A673 (cell line): Measurements from ENCODE around the gene STX18. TPM values are rescaled to one million over a fixed set of nuclear protein-coding genes. Genes with fewer than 3 reads are reported as not detected.

Experiments used
- BruUV-seq: library from RNA; stranded (reverse); fragments of 400-500 nt; replicated peaks from 2 replicates; lab custom pipeline; 2021; lab: Mats Ljungman, UMichigan
- CTCF ChIA-PET: fragments of 300-600 bp; sonication (Branson Sonifier 250); formaldehyde crosslinking; loops from one replicate; lab custom pipeline; 2022; ENCODE audit warnings: antibody characterized with exemption; lab: Charles Lee
- POLR2A ChIA-PET: fragments of 300-600 bp; sonication (Branson Sonifier 250); formaldehyde crosslinking; loops from one replicate; lab custom pipeline; 2022; ENCODE audit warnings: antibody characterized with exemption; ENCODE audit not compliant: low non-redundant PET; lab: Charles Lee
- DNase-seq: peaks from one replicate; pipeline ENCODE4 v3.0.0-alpha.2; 2015; ENCODE audit warnings: low spot score
- H3K27ac ChIP-seq: fragments of 200-600 bp; sonication (generic); 2 replicates; pipeline ENCODE4 v1.5.1; 2016; ENCODE audit warnings: mixed run types, low read depth, mild to moderate bottlenecking, mixed read lengths, antibody characterized with exemption, low read length; ENCODE audit not compliant: poor library complexity, severe bottlenecking
- H3K27me3 ChIP-seq: fragments of 200-600 bp; sonication (generic); replicated peaks from 2 replicates; pipeline ENCODE4 v1.6.1; 2017; ENCODE audit warnings: mixed run types, low read depth, mild to moderate bottlenecking, mixed read lengths, antibody characterized with exemption, low read length; ENCODE audit not compliant: insufficient read depth, poor library complexity
- H3K36me3 ChIP-seq: fragments of 200-600 bp; sonication (generic); 2 replicates; pipeline ENCODE4 v1.6.1; 2016; ENCODE audit warnings: mixed run types, mild to moderate bottlenecking, mixed read lengths, antibody characterized with exemption, low read length; ENCODE audit not compliant: insufficient read depth, poor library complexity, severe bottlenecking
- H3K4me1 ChIP-seq: fragments of 200-600 bp; sonication (generic); 2 replicates; pipeline ENCODE4 v1.6.1; 2017; ENCODE audit warnings: mixed run types, mild to moderate bottlenecking, mixed read lengths, antibody characterized with exemption, low read length; ENCODE audit not compliant: insufficient read depth, poor library complexity, severe bottlenecking
- H3K4me3 ChIP-seq: fragments of 200-600 bp; sonication (generic); 2 replicates; pipeline ENCODE4 v1.5.1; 2016; ENCODE audit warnings: low read depth, mixed run types, mild to moderate bottlenecking, mixed read lengths, low read length; ENCODE audit not compliant: poor library complexity, severe bottlenecking
- H3K9me3 ChIP-seq: fragments of 200-600 bp; sonication (generic); 2 replicates; pipeline ENCODE4 v1.6.1; 2016; ENCODE audit warnings: mixed run types, low read depth, mild to moderate bottlenecking, mixed read lengths, antibody characterized with exemption, low read length; ENCODE audit not compliant: poor library complexity, severe bottlenecking
- EZH2 ChIP-seq: fragments of 200-600 bp; sonication (generic); IDR thresholded peaks from 2 replicates; pipeline ENCODE4 v1.6.1; 2017; ENCODE audit warnings: borderline replicate concordance, low read depth, mild to moderate bottlenecking, mixed read lengths, antibody characterized with exemption, low read length; ENCODE audit not compliant: poor library complexity, severe bottlenecking
- intact Hi-C: fragments of 100-400 bp; cut with micrococcal nuclease; formaldehyde crosslinking; loops from one replicate; pipeline ENCODE4 v1.10.0; 2022; ENCODE audit not compliant: unreplicated experiment
- total RNA-seq: library from RNA; stranded (reverse); gene quantifications from 2 replicates; pipeline ENCODE4 v1.2.3, GENCODE V29; 2021
- TF ChIP-seq, protein P1 (sequence below): fragments of 300-800, 200-600 bp; sonication (generic); conservative IDR thresholded peaks from 2 replicates; pipeline ENCODE4 v1.5.1; 2017; ENCODE audit warnings: low read depth, mild to moderate bottlenecking, antibody characterized with exemption, low read length, moderate library complexity, mixed read lengths

Gene STX18
- total RNA-seq, 1 experiment from 2014 or later, result 34.3 TPM

DNA sequence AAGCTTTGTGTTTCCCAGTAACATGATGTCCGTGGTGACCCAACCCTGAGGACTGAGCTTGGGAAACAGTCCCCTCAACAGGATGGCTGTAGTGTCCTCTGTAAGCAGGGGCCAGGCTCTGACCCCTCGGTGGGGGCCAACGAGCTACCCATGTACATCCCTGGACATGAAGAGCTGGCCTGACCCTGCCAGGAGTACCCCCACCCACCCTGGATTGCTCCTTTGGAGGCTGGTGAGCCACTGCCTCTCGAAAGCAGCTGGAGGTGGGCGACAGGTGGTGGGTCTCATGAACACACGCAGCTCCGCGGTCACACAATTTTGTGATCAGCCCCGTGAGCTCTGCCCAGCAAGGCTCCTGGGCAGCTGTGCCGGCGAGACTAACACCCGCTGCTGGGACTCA is 121.4 kb downstream of the STX18 start:
- intact Hi-C loops, result no loop called here
- H3K4me3 ChIP-seq, result no peak overlapping the region

DNA sequence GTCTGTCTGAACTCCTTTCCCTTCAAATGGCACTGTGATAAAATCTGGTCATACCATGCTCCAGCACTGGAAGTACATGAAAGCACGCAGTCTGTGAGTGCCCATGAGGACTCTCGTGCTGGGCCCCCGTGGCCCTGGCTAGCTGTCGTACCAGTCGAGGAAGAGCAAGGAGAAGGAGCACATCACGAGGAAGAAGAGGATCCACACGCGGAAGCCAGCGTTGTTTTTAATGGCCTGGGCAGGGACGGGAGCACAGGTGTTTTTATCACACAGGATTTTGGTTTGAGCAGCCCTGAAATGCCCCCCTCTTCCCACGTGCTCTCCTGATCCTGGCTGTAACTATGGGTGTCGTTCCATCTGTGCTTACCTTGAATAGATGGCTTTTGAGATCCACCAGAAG is 122.0 kb downstream of the STX18 start:
- H3K4me3 ChIP-seq, result no peak overlapping the region
- H3K9me3 ChIP-seq, result no peaks in the 10 kb centered on the region
- no peak overlapping the region for H3K27ac ChIP-seq
- TF ChIP-seq EZH2, result no peak
- TF ChIP-seq, protein P1, sequence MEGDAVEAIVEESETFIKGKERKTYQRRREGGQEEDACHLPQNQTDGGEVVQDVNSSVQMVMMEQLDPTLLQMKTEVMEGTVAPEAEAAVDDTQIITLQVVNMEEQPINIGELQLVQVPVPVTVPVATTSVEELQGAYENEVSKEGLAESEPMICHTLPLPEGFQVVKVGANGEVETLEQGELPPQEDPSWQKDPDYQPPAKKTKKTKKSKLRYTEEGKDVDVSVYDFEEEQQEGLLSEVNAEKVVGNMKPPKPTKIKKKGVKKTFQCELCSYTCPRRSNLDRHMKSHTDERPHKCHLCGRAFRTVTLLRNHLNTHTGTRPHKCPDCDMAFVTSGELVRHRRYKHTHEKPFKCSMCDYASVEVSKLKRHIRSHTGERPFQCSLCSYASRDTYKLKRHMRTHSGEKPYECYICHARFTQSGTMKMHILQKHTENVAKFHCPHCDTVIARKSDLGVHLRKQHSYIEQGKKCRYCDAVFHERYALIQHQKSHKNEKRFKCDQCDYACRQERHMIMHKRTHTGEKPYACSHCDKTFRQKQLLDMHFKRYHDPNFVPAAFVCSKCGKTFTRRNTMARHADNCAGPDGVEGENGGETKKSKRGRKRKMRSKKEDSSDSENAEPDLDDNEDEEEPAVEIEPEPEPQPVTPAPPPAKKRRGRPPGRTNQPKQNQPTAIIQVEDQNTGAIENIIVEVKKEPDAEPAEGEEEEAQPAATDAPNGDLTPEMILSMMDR, result no peak
- intact Hi-C loops, result no loop called here
- POLR2A ChIA-PET, result no interaction called here
- no peaks in the 10 kb centered on the region for H3K27me3 ChIP-seq
- DNase-seq, result no peak
- H3K36me3 ChIP-seq, result no peaks in the 10 kb centered on the region
- CTCF ChIA-PET, result no interaction called here
- H3K4me1 ChIP-seq, result no peaks in the 10 kb centered on the region
- no TSS peak for BruUV-seq

More for the DNA sequence above, 121.4 kb downstream of the STX18 start:
- Histone ChIP-seq H3K4me1 (no peaks in the 10 kb centered on the region), H3K9me3 (no peaks in the 10 kb centered on the region), H3K36me3 (no peaks in the 10 kb centered on the region), H3K27ac (no peak overlapping the region), H3K27me3 (no peaks in the 10 kb centered on the region)
- ChIA-PET POLR2A (no interaction called here), CTCF (no interaction called here)
- BruUV-seq, result no TSS peak
- DNase-seq, result no peak
- TF ChIP-seq, protein P1, result no peak
- no peak for TF ChIP-seq EZH2

DNA sequence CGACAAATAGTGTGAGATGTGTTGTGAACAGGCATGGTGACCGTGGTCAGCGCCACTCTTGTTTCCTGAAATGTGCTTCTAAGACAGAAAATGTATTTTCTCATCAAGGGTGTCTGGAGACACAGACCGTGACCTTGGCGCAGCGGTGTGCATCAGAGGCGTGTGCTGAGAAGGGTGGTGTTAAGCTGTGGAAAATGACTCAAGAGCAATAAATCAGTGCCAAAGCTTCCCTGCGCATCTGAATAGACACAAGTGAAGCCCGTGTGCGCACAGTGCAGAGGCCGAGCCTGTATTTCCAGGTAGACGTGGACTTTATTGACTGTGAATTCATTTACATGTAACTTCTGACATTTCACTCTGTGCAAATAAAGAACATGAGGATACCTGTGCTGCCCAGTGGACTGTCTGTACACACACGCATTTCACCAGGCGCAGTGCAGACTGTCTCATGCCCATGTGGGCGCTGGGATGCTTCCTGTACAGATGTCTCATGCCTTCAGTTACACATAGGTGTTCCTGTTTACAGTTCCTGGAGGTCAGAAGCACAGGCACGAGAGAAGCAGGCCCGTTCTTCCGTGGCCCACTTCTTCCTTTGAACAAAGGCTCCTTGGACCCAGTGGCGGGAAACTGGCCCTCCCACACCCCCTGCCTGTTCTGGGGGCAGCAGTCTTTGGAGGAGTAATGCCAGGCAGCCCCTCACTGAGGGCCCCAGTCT is 123.0 kb downstream of the STX18 start:
- intact Hi-C loops, result no loop called here
- BruUV-seq, result no TSS peak
- Histone ChIP-seq H3K4me3 (no peak overlapping the region), H3K4me1 (no peaks in the 10 kb centered on the region), H3K36me3 (no peaks in the 10 kb centered on the region), H3K27me3 (no peaks in the 10 kb centered on the region), H3K9me3 (no peaks in the 10 kb centered on the region), H3K27ac (no peak overlapping the region)
- CTCF ChIA-PET, result no interaction called here
- no peak for DNase-seq
- TF ChIP-seq, protein P1, result no peak
- TF ChIP-seq EZH2, result no peak
- POLR2A ChIA-PET, result no interaction called here
